ENCODE measurements around the gene PFAS. TPM values are rescaled to one million over a fixed set of nuclear protein-coding genes. Genes with fewer than 3 reads are reported as not detected.

The PFAS gene
- total and polyA plus RNA-seq, 2 experiments from 2014 or later, result 96.1 to 168 TPM

GRCh38 chr17:8264320-8264719 is 15.2 kb downstream of the PFAS start:
- no peaks in the 10 kb centered on the region for H3K4me1 ChIP-seq (ENCODE audit: insufficient read depth)
- no peaks in the 10 kb centered on the region for H3K9me2 ChIP-seq (ENCODE audit: insufficient read depth)
- ATAC-seq (no peak), DNase-seq (ENCODE audit: low spot score) (no peak)
- no peaks in the 10 kb centered on the region for H3K27me3 ChIP-seq (ENCODE audit: insufficient read depth)
- Mint-ChIP-seq H3K27me3 (ENCODE audit: insufficient read depth, low read depth, poor library complexity) (peaks cover 3% of the 10 kb centered on the region), H3K27ac (no peak overlapping the region), H3K36me3 (ENCODE audit: low read depth) (peaks cover 94% of the 10 kb centered on the region), H3K9me3 (peaks cover 3% of the 10 kb centered on the region; the same call in 1 of the 3 replicates), H3K4me1 (no peaks in the 10 kb centered on the region), H3K4me3 (no peak overlapping the region)
- peaks cover 65% of the 10 kb centered on the region for H3K36me3 ChIP-seq (ENCODE audit: insufficient read depth)
- no peak overlapping the region for H2AFZ ChIP-seq
- peaks cover 25% of the 10 kb centered on the region for H4K20me1 ChIP-seq (replicated peaks; ENCODE audit: insufficient read depth)
- no peak for TF ChIP-seq ZNF462 (CRISPR knock-in tag; IDR thresholded peaks at IDR 0.05)
- TF ChIP-seq EZH2phosphoT487 (IDR thresholded peaks at IDR 0.05; ENCODE audit: unreplicated experiment), result no peak
- TF ChIP-seq STAT1 (IDR thresholded peaks at IDR 0.05; ENCODE audit: unreplicated experiment), result no peak
- no peak for TF ChIP-seq REST (IDR thresholded peaks at IDR 0.05; ENCODE audit: unreplicated experiment)
- TF ChIP-seq NANOG (IDR thresholded peaks at IDR 0.05; ENCODE audit: borderline replicate concordance), result no peak
- TF ChIP-seq ZNF114 (CRISPR knock-in tag; IDR thresholded peaks at IDR 0.05), result no peak
- TF ChIP-seq CREB1 (CRISPR knock-in tag; IDR thresholded peaks at IDR 0.05; ENCODE audit: low read depth), result no peak
- no peak for TF ChIP-seq ETS1 (IDR thresholded peaks at IDR 0.05)
- TF ChIP-seq CTCF (conservative IDR thresholded peaks at IDR 0.05; ENCODE audit: low read depth in 2 of 2), result no peak
- TF ChIP-seq JUNB (IDR thresholded peaks at IDR 0.05; ENCODE audit: unreplicated experiment), result no peak
- TF ChIP-seq EZH2 (IDR thresholded peaks at IDR 0.05; ENCODE audit: low read depth, unreplicated experiment), result no peak
- no peak for TF ChIP-seq POLR2AphosphoS5 (IDR thresholded peaks at IDR 0.05; ENCODE audit: low read depth)
- no peak for TF ChIP-seq ZNF331 (CRISPR knock-in tag; IDR thresholded peaks at IDR 0.05; ENCODE audit: low read depth)
- no peak overlapping the region for H3K27ac ChIP-seq (ENCODE audit: low read depth)
- H3K4me3 ChIP-seq, result no peak overlapping the region
- H3F3A ChIP-seq (replicated peaks; ENCODE audit: low read depth), result 0 out of 2 replicates have a peak, but pooled peaks cover 8% of the 10 kb centered on the region
- H3K79me2 ChIP-seq (replicated peaks; ENCODE audit: insufficient read depth), result no peaks in the 10 kb centered on the region
- no peak overlapping the region for H3K4me2 ChIP-seq

All from GM23338 (cell line).